Skeletal muscle satellite cell (primary cell): ENCODE measurements around the gene SHLD1.
"Not testable (repeated sequence)": the region's sequence is repeated elsewhere in the genome, so short reads cannot be mapped to it uniquely, and the experiment has no call there.

ENCODE experiments used
- H3K27me3 ChIP-seq: 2 replicates; pipeline ENCODE4 v1.7.0; 2013; ENCODE audit warnings: low read length; ENCODE audit not compliant: control insufficient read depth, insufficient read depth
- H3K36me3 ChIP-seq: 2 replicates; pipeline ENCODE4 v1.7.0; 2013; ENCODE audit warnings: mild to moderate bottlenecking, control low read depth, low read length; ENCODE audit not compliant: insufficient read depth
- H3K4me1 ChIP-seq: 2 replicates; pipeline ENCODE4 v1.7.0; 2013; ENCODE audit warnings: low read length; ENCODE audit not compliant: control insufficient read depth, insufficient read depth
- H3K4me2 ChIP-seq: 2 replicates; pipeline ENCODE4 v1.7.0; 2013; ENCODE audit warnings: mild to moderate bottlenecking, low read length
- H3K4me3 ChIP-seq: 2 replicates; pipeline ENCODE4 v1.7.0; 2013; ENCODE audit warnings: low read length
- H3K9ac ChIP-seq: 2 replicates; pipeline ENCODE4 v1.7.0; 2013; ENCODE audit warnings: mild to moderate bottlenecking, low read depth, low read length, moderate library complexity
- H3K9me3 ChIP-seq: replicated peaks from 2 replicates; pipeline ENCODE4 v1.7.0; 2013; ENCODE audit warnings: mild to moderate bottlenecking, control low read depth, low read length

Gene SHLD1

DNA sequence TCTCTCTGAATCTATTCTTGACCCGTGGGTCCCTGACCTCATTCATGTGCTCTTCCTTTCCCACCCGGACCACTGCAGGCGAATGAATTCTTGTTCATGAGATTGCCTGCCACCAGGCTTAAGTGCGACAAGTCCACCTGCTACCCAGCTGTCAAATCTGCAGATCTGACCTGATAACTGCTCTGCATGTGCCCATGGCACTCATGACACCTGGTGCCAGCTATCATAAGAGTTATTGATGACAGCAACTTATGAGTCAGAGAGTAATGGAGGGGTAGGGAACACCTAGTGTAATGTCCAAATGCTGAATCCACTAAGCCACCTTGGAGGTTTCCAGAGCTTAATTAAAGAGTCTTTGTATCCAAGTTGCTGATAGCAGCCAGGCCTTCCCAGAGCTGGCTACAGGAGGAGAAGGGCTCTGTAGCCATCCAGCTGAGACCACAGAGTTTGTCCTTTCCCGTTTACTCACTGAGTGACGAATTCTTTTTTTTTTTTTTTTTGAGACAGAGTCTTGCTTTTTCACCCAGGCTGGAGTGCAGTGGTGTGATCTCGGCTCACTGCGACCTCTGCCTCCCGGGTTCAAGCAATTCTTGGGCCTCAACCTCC is 17.4 kb downstream of the SHLD1 start:
- Histone ChIP-seq H3K4me3 (no peak overlapping the region), H3K4me1 (no peaks in the 10 kb centered on the region), H3K9me3 (no peaks in the 10 kb centered on the region), H3K9ac (no peak overlapping the region), H3K4me2 (no peak overlapping the region), H3K27me3 (no peaks in the 10 kb centered on the region), H3K36me3 (no peaks in the 10 kb centered on the region)

DNA sequence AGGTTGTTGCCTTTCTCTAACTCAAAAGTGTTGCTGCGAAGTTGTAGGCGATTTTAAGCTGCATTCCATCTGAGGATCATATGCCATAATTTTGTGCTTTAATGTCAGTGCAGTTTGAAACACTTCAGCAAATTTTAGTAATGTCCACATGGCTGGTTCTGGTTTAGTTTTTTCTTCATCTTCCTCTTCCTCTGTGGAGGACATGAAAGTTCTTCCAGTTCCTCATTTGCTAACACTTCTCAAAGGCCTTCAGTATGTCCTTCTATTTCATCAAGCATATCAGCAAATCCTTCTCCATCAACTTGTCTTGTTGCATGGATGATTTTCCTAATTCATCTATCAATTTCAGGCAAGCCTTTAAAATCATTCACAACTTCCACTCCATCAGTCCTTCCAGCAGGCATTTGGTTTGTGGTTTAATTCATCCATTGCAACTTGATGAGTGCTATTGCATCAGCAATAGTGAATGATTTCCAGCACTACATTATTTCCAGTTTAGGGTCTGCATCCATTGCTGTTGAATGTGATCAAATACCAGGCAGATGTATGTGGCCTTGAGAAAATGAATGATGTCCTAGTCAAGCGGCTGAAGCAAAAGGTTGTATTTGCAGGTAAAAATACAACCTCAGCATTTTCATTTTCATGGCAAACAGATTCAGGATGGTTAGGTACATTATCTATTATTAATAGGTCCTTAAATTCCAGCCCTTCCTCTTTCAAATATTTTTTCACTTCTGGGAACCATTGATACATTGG is 20.2 kb downstream of the SHLD1 start:
- no peaks in the 10 kb centered on the region for H3K36me3 ChIP-seq
- H3K9ac ChIP-seq, result no peak overlapping the region
- H3K4me2 ChIP-seq, result no peak overlapping the region
- no peak overlapping the region for H3K4me3 ChIP-seq
- no peaks in the 10 kb centered on the region for H3K9me3 ChIP-seq
- no peaks in the 10 kb centered on the region for H3K27me3 ChIP-seq
- no peaks in the 10 kb centered on the region for H3K4me1 ChIP-seq

DNA sequence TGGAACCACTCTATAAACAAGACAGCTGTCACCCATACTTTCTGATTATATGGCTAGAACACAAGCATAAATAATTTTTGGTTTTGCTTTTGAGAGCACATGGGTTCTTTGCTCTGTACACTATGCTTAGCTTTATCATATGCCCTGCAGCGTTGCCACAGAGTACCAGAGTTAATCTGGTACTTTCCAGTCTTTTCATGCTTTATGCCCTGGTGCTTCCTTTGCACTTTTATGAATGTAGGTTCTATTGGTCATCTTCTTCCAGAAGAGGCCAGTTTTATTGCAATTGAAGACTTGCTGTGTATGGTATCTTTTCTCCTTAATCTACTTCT is 20.8 kb downstream of the SHLD1 start:
- Histone ChIP-seq H3K36me3 (no peaks in the 10 kb centered on the region), H3K27me3 (no peaks in the 10 kb centered on the region), H3K4me2 (no peak overlapping the region), H3K4me3 (no peak overlapping the region), H3K9me3 (no peaks in the 10 kb centered on the region), H3K4me1 (no peaks in the 10 kb centered on the region), H3K9ac (no peak overlapping the region)

GRCh38 chr20:5772704-5773103 is 22.5 kb downstream of the SHLD1 start:
- Histone ChIP-seq H3K4me2 (no peak overlapping the region), H3K9ac (no peak overlapping the region), H3K27me3 (no peaks in the 10 kb centered on the region), H3K36me3 (no peaks in the 10 kb centered on the region), H3K4me3 (no peak overlapping the region), H3K4me1 (no peaks in the 10 kb centered on the region), H3K9me3 (no peaks in the 10 kb centered on the region)

DNA sequence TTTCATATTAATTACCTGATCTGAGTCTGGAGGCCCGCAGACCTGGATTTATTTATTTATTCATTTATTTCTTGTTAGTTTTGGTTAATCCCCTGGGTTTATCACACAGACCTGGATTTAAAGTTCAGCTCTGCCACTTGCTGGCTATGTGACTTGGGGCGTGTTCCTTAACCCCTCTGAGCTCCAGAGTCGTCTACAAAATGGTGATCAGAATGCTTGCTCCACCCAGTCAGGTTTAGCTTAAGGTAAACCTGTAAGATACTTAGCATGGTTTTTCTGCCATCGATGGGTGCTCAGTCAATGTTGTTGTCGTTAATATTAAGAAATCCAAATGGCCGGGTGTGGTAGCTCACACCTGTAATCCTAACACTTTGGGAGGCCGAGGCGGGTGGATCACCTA is 23.4 kb downstream of the SHLD1 start:
- Histone ChIP-seq H3K4me2 (no peak overlapping the region), H3K4me3 (no peak overlapping the region), H3K27me3 (no peaks in the 10 kb centered on the region), H3K4me1 (no peaks in the 10 kb centered on the region), H3K9ac (no peak overlapping the region), H3K36me3 (no peaks in the 10 kb centered on the region), H3K9me3 (no peaks in the 10 kb centered on the region)

GRCh38 chr20:5776077-5776476 is 25.9 kb downstream of the SHLD1 start:
- no peaks in the 10 kb centered on the region for H3K9me3 ChIP-seq
- no peaks in the 10 kb centered on the region for H3K36me3 ChIP-seq
- H3K9ac ChIP-seq, result no peak overlapping the region

GRCh38 chr20:5779071-5779900 is 29.1 kb downstream of the SHLD1 start:
- no peak overlapping the region for H3K9ac ChIP-seq
- no peaks in the 10 kb centered on the region for H3K27me3 ChIP-seq
- H3K4me3 ChIP-seq, result no peak overlapping the region
- H3K4me2 ChIP-seq, result no peak overlapping the region
- no peaks in the 10 kb centered on the region for H3K36me3 ChIP-seq
- H3K4me1 ChIP-seq, result peaks cover 3% of the 10 kb centered on the region
- no peaks in the 10 kb centered on the region for H3K9me3 ChIP-seq

More at GRCh38 chr20:5776077-5776476, 25.9 kb downstream of the SHLD1 start:
- H3K4me1 ChIP-seq, result peaks cover 3% of the 10 kb centered on the region
- no peak overlapping the region for H3K4me2 ChIP-seq
- H3K27me3 ChIP-seq, result no peaks in the 10 kb centered on the region
- no peak overlapping the region for H3K4me3 ChIP-seq

GRCh38 chr20:5780846-5781217 is 30.6 kb downstream of the SHLD1 start:
- H3K4me3 ChIP-seq, result no peak overlapping the region
- no peak overlapping the region for H3K4me2 ChIP-seq
- H3K9ac ChIP-seq, result no peak overlapping the region
- H3K27me3 ChIP-seq, result no peaks in the 10 kb centered on the region
- peaks cover 3% of the 10 kb centered on the region for H3K4me1 ChIP-seq
- no peaks in the 10 kb centered on the region for H3K36me3 ChIP-seq
- no peaks in the 10 kb centered on the region for H3K9me3 ChIP-seq

GRCh38 chr20:5781367-5781766 is 31.2 kb downstream of the SHLD1 start:
- H3K9me3 ChIP-seq, H3K4me2 ChIP-seq, H3K4me1 ChIP-seq, H3K27me3 ChIP-seq, H3K4me3 ChIP-seq, H3K36me3 ChIP-seq, H3K9ac ChIP-seq: not testable (repeated sequence)

- Histone ChIP-seq H3K27me3 (no peaks in the 10 kb centered on the region), H3K4me1 (peaks cover 5% of the 10 kb centered on the region), H3K36me3 (no peaks in the 10 kb centered on the region), H3K4me2 (no peak overlapping the region), H3K9ac (no peak overlapping the region), H3K4me3 (no peak overlapping the region), H3K9me3 (no peaks in the 10 kb centered on the region)
These were observed 31.9 kb downstream of the SHLD1 start for GRCh38 chr20:5781798-5782750.

DNA sequence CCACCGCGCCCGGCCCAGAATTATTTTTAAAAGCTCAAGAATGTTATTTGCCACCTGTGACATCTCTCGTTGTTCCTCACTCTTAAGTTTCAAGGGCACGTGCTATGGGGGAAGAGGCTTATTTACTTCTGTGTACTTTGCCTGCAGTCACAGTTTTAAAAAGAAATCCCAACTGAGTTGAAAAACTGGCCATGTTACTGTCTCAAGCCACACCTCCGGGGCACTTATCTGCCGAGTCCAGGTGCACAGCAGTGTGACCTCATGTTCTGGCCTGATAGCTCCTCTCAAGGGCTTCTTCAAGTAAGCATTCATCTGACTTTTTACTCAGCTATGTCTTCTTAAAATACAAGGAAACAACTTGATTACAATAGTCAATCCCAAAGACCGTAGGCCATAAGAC is 34.5 kb downstream of the SHLD1 start:
- peaks cover 10% of the 10 kb centered on the region for H3K4me1 ChIP-seq

More for the DNA sequence above, 34.5 kb downstream of the SHLD1 start:
- Histone ChIP-seq H3K27me3 (no peaks in the 10 kb centered on the region), H3K9me3 (no peaks in the 10 kb centered on the region), H3K4me3 (no peak overlapping the region), H3K4me2 (no peak overlapping the region), H3K36me3 (no peaks in the 10 kb centered on the region), H3K9ac (no peak overlapping the region)
